SK-N-MC (cell line): ENCODE measurements around the gene PCBP3.

ENCODE experiments used
- EZH2 ChIP-seq: fragments of 200-600 bp; sonication (generic); IDR thresholded peaks from one replicate; pipeline ENCODE4 v1.6.1; 2017; ENCODE audit warnings: antibody characterized with exemption
- POLR2AphosphoS5 ChIP-seq: IDR thresholded peaks from 2 replicates; pipeline ENCODE4 v1.6.1; 2012; ENCODE audit warnings: mild to moderate bottlenecking, low read depth, low read length, borderline replicate concordance

DNA sequence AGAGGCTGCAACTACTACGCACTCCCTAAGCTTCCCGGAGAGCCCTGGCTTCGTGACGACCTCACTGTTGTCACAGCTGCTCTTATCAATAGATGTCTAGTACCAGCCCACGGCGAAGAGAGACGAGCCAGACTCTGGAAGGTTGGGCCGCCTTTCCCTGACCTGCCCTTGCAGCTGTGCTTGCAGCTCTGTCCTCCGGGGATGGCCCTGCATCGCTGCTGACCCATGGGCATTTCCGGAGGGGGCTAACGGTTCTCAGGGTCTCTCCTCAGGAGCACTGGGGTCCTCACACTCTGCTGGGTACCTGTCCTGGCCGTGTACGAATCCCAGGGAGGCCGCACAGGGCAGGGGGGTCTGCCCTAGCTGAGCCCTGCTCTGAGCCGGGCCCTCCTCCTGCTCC is 244.3 kb downstream of the PCBP3 start:
- TF ChIP-seq EZH2, result no peak
- TF ChIP-seq POLR2AphosphoS5, result no peak
